Ovary (tissue), 9 donors: ENCODE measurements around the gene PRDX3. TPM values are rescaled to one million over a fixed set of nuclear protein-coding genes. Genes with fewer than 3 reads are reported as not detected.
"Not testable (repeated sequence)": the region's sequence is repeated elsewhere in the genome, so short reads cannot be mapped to it uniquely, and the experiment has no call there.

Experiments
- DNase-seq, 5 donors: peaks; one replicate each; pipeline ENCODE4 v3.0.0-alpha.2; 2019 to 2020
- H3K27ac ChIP-seq, 2 donors: fragments of 200-600 bp; one replicate each; pipeline versions ENCODE4 v1.5.1 to v1.8.0; 2019 to 2022
- H3K27me3 ChIP-seq: fragments of 200-600 bp; one replicate; pipeline ENCODE4 v1.8.0; 2022
- H3K36me3 ChIP-seq: fragments of 200-600 bp; sonication (generic); one replicate; pipeline ENCODE4 v1.5.1; 2019
- H3K4me1 ChIP-seq: one replicate; pipeline ENCODE4 v1.8.1; 2013; ENCODE audit warnings: mild to moderate bottlenecking, moderate library complexity; ENCODE audit not compliant: insufficient read depth
- H3K4me3 ChIP-seq: fragments of 200-600 bp; sonication (generic); one replicate; pipeline ENCODE4 v1.5.1; 2017
- H3K9me3 ChIP-seq, 2 donors: fragments of 200-600 bp in 1 of 2; sonication (generic) in 1 of 2; one replicate each; pipeline versions ENCODE4 v1.5.1 to v1.8.1; 2013 to 2019; ENCODE audit warnings: mild to moderate bottlenecking in 1 of 2, moderate library complexity in 1 of 2
- EP300 ChIP-seq: sonication (generic); formaldehyde crosslinking; IDR thresholded peaks from one replicate; pipeline ENCODE4 v1.6.1; 2017; ENCODE audit warnings: antibody characterized with exemption
- POLR2A ChIP-seq: fragments of 450-650 bp; IDR thresholded peaks from one replicate; pipeline ENCODE4 v1.6.1; 2017; ENCODE audit warnings: antibody characterized with exemption, mild to moderate bottlenecking, moderate library complexity
- WGBS, 3 donors: extraction: QIAGEN DNeasy Blood & Tissue Kit in 1 of 3; methylation state at CpG; one replicate each; pipeline versions ENCODE4 v1.1.5 to v1.1.7; 2013 to 2017; 5-methylcytosine and 5-hydroxymethylcytosine counted together
- intact Hi-C, 4 donors: fragments of 100-400 bp; cut with DNase I; formaldehyde crosslinking; loops; one replicate each; pipeline versions ENCODE4 v1.11.0 to v1.15.1; 2022 to 2023
- polyA plus RNA-seq, 2 donors: library from polyadenylated mRNA; stranded (reverse); fragments of 200-250 nt in 1 of 2; fragments of 350-450 nt in 1 of 2; fragmentation: Illumina TruSeq in 1 of 2; extraction: RNeasy Lipid Tissue Mini Kit (QIAGEN cat#74804) in 1 of 2; gene quantifications; one replicate each; pipeline ENCODE4 v1.2.3, GENCODE V29; 2013 to 2014
- total RNA-seq, 7 donors: library from RNA; depleted of rRNA in 2 of 7; stranded (reverse); fragments of >200 nt in 2 of 7; fragmentation: NEBNext Ultra II Directional in 3 of 7; extraction: Animal tissue kit (Norgen Biotek cat#: 25700) in 3 of 7; gene quantifications; one replicate each; pipeline versions ENCODE4 v1.1.0 to v1.2.4, GENCODE V29; 2016 to 2023
- TF ChIP-seq, protein P1 (sequence below), 3 donors: fragments of 450-650 bp in 2 of 3; fragments of 200-600 bp in 1 of 3; IDR thresholded peaks; one replicate each; pipeline versions ENCODE4 v1.5.1 to v1.8.0; 2016 to 2022; ENCODE audit warnings: antibody characterized with exemption in 3 of 3, mild to moderate bottlenecking in 1 of 3
- donor health status: DM: no; HTN: no; CAD: no; lungs with moderate emphysema.
- donor health status: DM: no; HTN: no; CAD: no.
- donor health status: Bipolar disorder and iron deficiency.
- donor health status: DM: yes; HTN: yes; CAD: no.
- donor health status: DM: no; HTN: no; CAD: no.
- donor health status: DM: yes; HTN: yes; CAD: no.

PRDX3 gene
- total and polyA plus RNA-seq, 9 donors, result 65.7 to 159 (median 81.8) TPM

GRCh38 chr10:119161680-119162451 lies 16.7 kb downstream of the PRDX3 start:
- H3K36me3 ChIP-seq, result no peaks in the 10 kb centered on the region
- no peak overlapping the region for H3K27ac ChIP-seq
- intact Hi-C loops, result loop anchor here in 1 of 4 donors (10.0 kb wide), 1 partner anchor 57 kb away; the partner anchor contains the start of gene DENND10
- TF ChIP-seq POLR2A (no peak), EP300 (no peak)
- TF ChIP-seq, protein P1, sequence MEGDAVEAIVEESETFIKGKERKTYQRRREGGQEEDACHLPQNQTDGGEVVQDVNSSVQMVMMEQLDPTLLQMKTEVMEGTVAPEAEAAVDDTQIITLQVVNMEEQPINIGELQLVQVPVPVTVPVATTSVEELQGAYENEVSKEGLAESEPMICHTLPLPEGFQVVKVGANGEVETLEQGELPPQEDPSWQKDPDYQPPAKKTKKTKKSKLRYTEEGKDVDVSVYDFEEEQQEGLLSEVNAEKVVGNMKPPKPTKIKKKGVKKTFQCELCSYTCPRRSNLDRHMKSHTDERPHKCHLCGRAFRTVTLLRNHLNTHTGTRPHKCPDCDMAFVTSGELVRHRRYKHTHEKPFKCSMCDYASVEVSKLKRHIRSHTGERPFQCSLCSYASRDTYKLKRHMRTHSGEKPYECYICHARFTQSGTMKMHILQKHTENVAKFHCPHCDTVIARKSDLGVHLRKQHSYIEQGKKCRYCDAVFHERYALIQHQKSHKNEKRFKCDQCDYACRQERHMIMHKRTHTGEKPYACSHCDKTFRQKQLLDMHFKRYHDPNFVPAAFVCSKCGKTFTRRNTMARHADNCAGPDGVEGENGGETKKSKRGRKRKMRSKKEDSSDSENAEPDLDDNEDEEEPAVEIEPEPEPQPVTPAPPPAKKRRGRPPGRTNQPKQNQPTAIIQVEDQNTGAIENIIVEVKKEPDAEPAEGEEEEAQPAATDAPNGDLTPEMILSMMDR (IDR thresholded peaks at IDR 0.05), result no peak
- no peak overlapping the region for H3K4me3 ChIP-seq
- peaks cover 2% of the 10 kb centered on the region for H3K4me1 ChIP-seq
- peak in 1 of 5 donors; percentile 4 for DNase-seq
- H3K9me3 ChIP-seq, result no peaks in the 10 kb centered on the region
- H3K27me3 ChIP-seq, result no peaks in the 10 kb centered on the region
- 57 to 62% (median 58%) methylated on average over 11 of the region's 11 CpGs for WGBS, 3 donors

GRCh38 chr10:119159332-119159731 lies 19.3 kb downstream of the PRDX3 start:
- no peaks in the 10 kb centered on the region for H3K36me3 ChIP-seq
- WGBS, 3 donors, result 65 to 88% (median 75%) methylated on average over 8 of the region's 8 CpGs
- H3K4me1 ChIP-seq, result no peaks in the 10 kb centered on the region
- no peak overlapping the region for H3K27ac ChIP-seq
- H3K4me3 ChIP-seq, result no peak overlapping the region
- no peaks in the 10 kb centered on the region for H3K27me3 ChIP-seq
- H3K9me3 ChIP-seq, result no peaks in the 10 kb centered on the region
- peak in 2 of 5 donors; percentile 10 to 25 for DNase-seq
- intact Hi-C loops, result no loop called here
- TF ChIP-seq EP300 (no peak), POLR2A (no peak)
- TF ChIP-seq, protein P1 (IDR thresholded peaks at IDR 0.05), result no peak

DNA sequence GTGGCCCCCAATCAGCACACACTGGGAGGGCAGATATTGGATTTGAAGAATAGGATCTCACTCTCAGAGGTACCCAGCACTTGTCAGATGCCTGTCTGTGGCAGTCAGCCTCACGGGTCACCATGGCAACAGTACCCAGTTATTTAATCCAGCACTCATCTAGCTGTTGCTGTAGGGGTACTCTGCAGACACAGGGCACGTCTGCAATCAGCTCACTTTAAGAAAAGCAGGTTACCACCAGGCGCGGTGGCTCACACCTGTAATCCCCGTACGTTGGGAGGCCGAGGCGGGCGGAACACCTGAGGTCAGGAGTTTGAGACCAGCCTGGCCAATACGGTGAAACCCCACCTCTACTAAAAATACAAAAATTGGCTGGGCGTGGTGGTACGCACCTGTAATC lies 25.0 kb downstream of the PRDX3 start:
- Histone ChIP-seq H3K4me1 (no peaks in the 10 kb centered on the region), H3K36me3 (no peaks in the 10 kb centered on the region), H3K27ac (no peak overlapping the region), H3K27me3 (no peaks in the 10 kb centered on the region), H3K4me3 (no peak overlapping the region), H3K9me3 (no peaks in the 10 kb centered on the region)
- intact Hi-C loops, result no loop called here
- TF ChIP-seq EP300, result no peak
- TF ChIP-seq POLR2A, result no peak
- TF ChIP-seq, protein P1 (IDR thresholded peaks at IDR 0.05), result no peak
- peak in 1 of 5 donors; percentile 23 for DNase-seq
- 91 to 97% (median 96%) methylated on average over 12 of the region's 12 CpGs for WGBS, 3 donors

DNA sequence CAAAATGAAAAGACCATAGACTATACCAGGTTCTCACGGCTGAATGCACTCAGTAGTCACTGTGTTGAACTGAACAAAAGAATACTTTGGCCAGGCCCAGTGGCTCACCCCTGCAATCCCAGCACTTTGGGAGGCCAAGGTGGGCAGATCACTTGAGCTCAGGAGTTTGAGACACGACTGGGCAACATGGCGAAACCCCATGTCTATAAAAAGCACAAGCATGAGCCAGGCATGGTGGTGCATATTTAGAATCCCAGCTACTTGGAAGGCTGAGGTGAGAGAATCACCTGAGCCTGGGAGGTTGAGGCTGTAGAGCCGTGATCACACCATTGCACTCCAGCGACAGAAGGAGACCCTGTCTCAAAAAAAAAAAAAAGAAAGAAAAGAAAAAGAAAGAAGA lies 25.6 kb downstream of the PRDX3 start:
- intact Hi-C loops, result no loop called here
- 92 to 96% (median 96%) methylated on average over 5 of the region's 5 CpGs for WGBS, 3 donors
- Histone ChIP-seq H3K27me3 (no peaks in the 10 kb centered on the region), H3K4me1 (no peaks in the 10 kb centered on the region), H3K4me3 (no peak overlapping the region), H3K9me3 (no peaks in the 10 kb centered on the region), H3K27ac (no peak overlapping the region), H3K36me3 (no peaks in the 10 kb centered on the region)
- no peak for TF ChIP-seq EP300
- TF ChIP-seq, protein P1 (IDR thresholded peaks at IDR 0.05), result no peak
- no peak for TF ChIP-seq POLR2A
- no peak for DNase-seq

DNA sequence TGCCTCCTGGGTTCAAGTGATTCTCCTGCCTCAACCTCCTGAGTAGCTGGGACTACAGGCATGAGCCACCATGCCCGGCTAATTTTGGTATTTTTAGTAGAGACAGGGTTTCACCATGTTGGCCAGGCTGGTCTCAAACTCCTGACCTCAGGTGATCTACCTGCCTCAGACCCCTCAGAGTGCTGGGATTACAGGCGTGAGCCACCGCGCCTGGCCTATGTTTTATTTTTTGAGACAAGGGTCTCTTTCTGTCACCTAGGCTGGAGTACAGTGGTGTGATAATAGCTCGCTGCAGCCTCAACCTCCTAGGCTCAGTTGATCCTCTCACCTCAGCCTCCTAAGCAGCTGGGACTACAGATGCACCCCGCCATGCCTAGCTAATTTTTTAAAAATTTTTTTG lies 27.0 kb downstream of the PRDX3 start:
- H3K4me1 ChIP-seq, H3K27ac ChIP-seq, H3K27me3 ChIP-seq, H3K36me3 ChIP-seq, H3K9me3 ChIP-seq, H3K4me3 ChIP-seq, intact Hi-C loops: not testable (repeated sequence)
- WGBS, 3 donors, result 92 to 96% (median 95%) methylated on average over 6 of the region's 6 CpGs
- DNase-seq, result peak in 1 of 5 donors; percentile 10
